Measurements from ENCODE around the gene HERC2.
"Not testable (repeated sequence)": the region's sequence is repeated elsewhere in the genome, so short reads cannot be mapped to it uniquely, and the experiment has no call there.

Gene HERC2

DNA sequence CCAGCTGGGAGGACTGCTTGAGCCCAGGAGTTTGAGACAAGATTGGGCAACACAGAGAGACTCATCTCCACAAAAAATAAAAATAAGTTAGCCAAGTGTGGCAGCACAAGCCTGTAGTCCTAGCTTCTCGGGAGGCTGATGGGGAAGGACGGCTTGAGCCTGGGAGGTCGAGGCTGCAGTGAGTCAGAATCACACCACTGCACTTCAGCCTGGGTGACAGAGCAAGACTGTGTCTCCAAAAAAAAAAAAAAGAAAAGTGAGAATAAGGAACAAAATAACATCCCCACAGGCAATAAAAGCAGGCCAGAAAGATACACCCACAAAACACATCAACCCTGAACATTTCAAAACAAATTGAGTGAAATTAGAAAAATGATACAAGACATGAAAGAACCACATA lies 174.2 kb downstream of the HERC2 start:
- Histone ChIP-seq H3K4me1 (ENCODE audit: insufficient read depth, low read length) (no peaks in the 10 kb centered on the region), H3K27ac (ENCODE audit: low read depth, low read length) (no peak overlapping the region), H3K36me3 (ENCODE audit: insufficient read depth, low read length) (peaks cover 59% of the 10 kb centered on the region), H3K9ac (ENCODE audit: low read depth, low read length) (no peak overlapping the region), H3K4me3 (ENCODE audit: low read length) (no peak overlapping the region), H3K27me3 (ENCODE audit: insufficient read depth, low read length) (no peaks in the 10 kb centered on the region), H3K9me3 (ENCODE audit: insufficient read depth, low read depth, low read length) (no peaks in the 10 kb centered on the region)
- WGBS, result 94% methylated on average over 3 of the region's 3 CpGs

DNA sequence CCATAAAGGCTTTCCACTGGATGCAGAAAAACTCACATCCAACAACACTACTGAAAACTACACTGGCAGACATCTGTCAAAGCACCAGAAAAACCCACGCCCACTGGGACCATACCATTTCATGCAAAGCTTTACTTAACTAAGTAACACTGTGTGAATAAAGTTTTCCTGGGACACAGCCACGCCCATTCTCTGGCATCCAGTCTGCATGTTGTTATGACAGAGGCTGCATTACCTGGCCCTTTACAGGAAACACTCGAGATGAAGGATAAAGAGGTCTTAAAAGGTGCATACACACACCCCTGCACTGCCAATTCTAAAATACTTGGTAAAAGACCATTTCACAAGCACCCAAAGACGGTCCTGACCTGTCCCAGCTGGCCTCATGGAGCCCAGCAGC lies 176.6 kb downstream of the HERC2 start:
- not testable (repeated sequence) for H3K4me1 ChIP-seq (ENCODE audit: insufficient read depth, low read length); H3K9ac ChIP-seq (ENCODE audit: low read depth, low read length); H3K27ac ChIP-seq (ENCODE audit: low read depth, low read length); H3K4me3 ChIP-seq (ENCODE audit: low read length); H3K9me3 ChIP-seq (ENCODE audit: insufficient read depth, low read depth, low read length); H3K27me3 ChIP-seq (ENCODE audit: insufficient read depth, low read length)
- H3K36me3 ChIP-seq (ENCODE audit: insufficient read depth, low read length), result peaks cover 54% of the 10 kb centered on the region
- 98% methylated on average over 4 of the region's 4 CpGs for WGBS

DNA sequence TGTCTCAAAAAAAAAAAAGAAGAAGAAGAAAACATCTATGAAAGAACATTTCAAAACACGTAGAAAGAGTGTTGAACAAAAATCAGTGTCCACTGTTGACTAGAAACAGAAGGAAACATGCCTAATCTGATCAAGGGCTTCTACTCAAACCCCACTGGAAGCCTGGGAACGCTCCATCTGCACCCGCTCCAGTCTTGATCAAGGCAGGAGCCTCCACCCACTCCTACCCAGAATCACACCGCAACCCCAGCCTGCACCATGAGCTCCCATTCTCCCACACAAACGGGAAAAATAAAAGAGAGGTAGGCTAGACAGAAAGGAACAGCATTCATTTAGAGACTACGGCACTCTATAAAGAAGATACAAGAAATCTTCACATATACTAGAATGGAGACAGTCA lies 181.9 kb downstream of the HERC2 start:
- H3K9me3 ChIP-seq (ENCODE audit: insufficient read depth, low read depth, low read length), result no peaks in the 10 kb centered on the region
- 97% methylated on average over 6 of the region's 6 CpGs for WGBS
- H3K4me1 ChIP-seq (ENCODE audit: insufficient read depth, low read length), result 0 out of 2 replicates have a peak, but pooled peaks cover 4% of the 10 kb centered on the region
- no peaks in the 10 kb centered on the region for H3K27me3 ChIP-seq (ENCODE audit: insufficient read depth, low read length)
- no peak overlapping the region for H3K4me3 ChIP-seq (ENCODE audit: low read length)
- H3K9ac ChIP-seq (ENCODE audit: low read depth, low read length), result no peak overlapping the region
- no peak overlapping the region for H3K27ac ChIP-seq (ENCODE audit: low read depth, low read length)
- peaks cover 65% of the 10 kb centered on the region for H3K36me3 ChIP-seq (ENCODE audit: insufficient read depth, low read length)

DNA sequence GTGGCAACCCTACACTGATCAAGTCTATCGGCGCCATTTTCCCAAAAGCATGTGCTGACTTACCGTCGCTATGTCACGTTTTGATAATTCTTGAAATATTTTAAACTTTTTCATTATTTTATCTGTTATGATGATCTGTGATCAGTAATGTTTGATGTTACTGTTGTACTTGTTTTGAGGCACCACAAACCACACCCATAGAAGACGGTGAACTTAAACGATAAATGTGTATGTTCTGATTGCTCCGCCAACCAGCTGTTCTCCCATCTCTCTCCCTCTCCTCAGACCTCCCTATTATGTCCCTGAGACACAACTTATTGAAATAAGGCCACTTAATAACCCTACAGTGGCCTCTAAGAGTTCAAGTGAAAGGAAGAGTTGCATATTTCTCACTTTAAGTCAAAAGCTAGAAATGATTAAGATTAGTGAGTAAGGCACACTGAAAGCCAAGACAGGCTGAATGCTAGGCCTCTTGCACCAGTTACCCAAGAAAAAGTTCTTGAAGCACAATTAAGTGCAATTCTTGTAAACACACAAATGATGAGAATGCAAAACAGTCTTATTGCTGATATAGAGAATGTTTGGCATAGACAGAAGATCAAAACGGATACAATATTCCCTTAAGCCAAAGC lies 184.5 kb downstream of the HERC2 start:
- H3K9ac ChIP-seq (ENCODE audit: low read depth, low read length); H3K9me3 ChIP-seq (ENCODE audit: insufficient read depth, low read depth, low read length); H3K4me3 ChIP-seq (ENCODE audit: low read length); H3K27me3 ChIP-seq (ENCODE audit: insufficient read depth, low read length); H3K4me1 ChIP-seq (ENCODE audit: insufficient read depth, low read length); H3K27ac ChIP-seq (ENCODE audit: low read depth, low read length): not testable (repeated sequence)
- 95% methylated on average over 5 of the region's 9 CpGs for WGBS
- peaks cover 63% of the 10 kb centered on the region for H3K36me3 ChIP-seq (ENCODE audit: insufficient read depth, low read length)

DNA sequence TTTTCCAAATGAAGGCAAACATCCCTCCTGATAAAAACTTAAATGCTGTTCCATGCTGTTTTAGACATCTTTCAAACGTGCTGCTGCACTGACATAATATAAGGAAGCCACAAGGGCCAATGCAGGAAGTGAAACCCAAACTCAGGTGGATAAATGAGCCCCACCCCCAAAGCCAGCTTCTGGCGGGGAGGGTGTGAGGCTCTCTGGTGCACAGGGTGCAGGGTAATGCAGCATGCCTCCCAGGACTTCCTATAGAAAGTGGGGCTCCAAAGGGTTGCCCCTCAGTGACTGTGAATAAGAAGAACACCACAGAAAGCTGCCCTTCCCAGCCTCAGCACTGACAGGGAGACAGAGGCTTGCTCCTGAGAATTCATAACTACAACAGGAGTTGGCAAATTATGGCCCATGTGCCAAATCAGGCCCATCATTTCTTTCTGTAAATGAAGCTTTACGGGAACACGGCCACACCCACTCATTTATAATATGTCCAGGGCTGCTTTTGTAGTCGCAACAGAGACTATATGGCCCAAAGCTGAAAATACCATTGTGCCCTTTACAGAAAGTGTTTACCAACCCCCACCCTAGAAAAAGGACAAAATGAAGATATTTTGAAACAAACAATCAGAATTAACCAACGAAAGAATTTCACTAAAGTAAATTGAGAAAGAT lies 185.6 kb downstream of the HERC2 start:
- H3K9me3 ChIP-seq (ENCODE audit: insufficient read depth, low read depth, low read length); H3K27ac ChIP-seq (ENCODE audit: low read depth, low read length); H3K4me3 ChIP-seq (ENCODE audit: low read length); H3K4me1 ChIP-seq (ENCODE audit: insufficient read depth, low read length); H3K27me3 ChIP-seq (ENCODE audit: insufficient read depth, low read length); H3K9ac ChIP-seq (ENCODE audit: low read depth, low read length): not testable (repeated sequence)
- WGBS, result 95% methylated on average over 6 of the region's 6 CpGs
- peaks cover 65% of the 10 kb centered on the region for H3K36me3 ChIP-seq (ENCODE audit: insufficient read depth, low read length)

DNA sequence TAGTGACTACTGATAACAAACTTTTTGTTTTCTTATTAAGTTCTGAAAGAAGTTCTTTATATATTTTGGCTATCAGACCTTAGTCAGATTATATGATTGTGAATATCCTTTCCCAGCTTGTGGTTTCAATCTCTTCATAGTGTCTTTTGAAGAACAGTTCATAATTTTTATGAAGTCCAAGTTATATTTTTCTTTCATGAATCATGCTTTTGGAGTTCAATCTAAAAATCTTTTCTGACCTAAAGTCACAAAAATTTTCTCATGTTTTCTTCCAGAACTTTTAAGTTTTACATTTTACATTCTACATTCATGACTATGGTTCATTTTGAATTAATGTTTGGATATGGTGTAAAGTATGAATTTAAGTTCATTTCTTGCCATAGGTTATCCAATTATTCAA lies 188.7 kb downstream of the HERC2 start:
- Histone ChIP-seq H3K27me3 (ENCODE audit: insufficient read depth, low read length) (no peaks in the 10 kb centered on the region), H3K4me3 (ENCODE audit: low read length) (no peak overlapping the region), H3K36me3 (ENCODE audit: insufficient read depth, low read length) (peaks cover 70% of the 10 kb centered on the region), H3K9ac (ENCODE audit: low read depth, low read length) (no peak overlapping the region), H3K9me3 (ENCODE audit: insufficient read depth, low read depth, low read length) (no peaks in the 10 kb centered on the region), H3K27ac (ENCODE audit: low read depth, low read length) (no peak overlapping the region), H3K4me1 (ENCODE audit: insufficient read depth, low read length) (0 out of 2 replicates have a peak, but pooled peaks cover 4% of the 10 kb centered on the region)

DNA sequence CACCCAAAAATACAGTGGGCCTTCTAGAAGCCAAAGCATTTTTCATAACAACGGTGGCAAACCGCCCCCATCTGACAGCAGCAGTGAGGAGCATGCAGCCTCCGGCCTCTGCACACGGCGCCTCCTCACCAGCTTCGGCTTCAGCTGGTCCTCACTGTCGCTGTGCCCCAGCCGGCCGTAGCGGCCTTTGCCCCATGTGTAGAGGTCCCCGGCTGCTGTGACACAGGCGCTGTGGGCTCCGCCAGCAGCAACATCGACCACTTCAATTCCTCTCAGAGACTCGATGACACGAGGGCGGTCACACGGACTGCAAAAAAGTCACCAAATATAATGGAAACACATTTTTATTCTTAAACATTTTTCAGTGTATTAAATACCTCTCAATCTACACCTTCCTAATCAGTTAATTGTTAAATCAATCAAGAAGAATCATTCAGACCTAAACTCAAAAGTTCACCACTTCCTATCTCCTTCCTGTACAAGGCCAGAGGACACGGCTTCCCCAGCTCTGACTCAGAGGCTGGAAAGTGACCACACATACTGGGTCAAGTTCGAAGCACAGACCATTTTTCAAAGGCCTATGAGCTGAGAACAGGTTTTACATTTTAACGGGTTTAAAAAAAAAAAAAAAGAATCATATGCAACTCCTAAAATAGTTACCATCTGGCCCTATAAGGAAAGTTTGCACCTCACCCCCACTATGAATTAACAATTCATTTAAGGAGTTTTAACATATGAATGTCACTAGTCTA lies 189.3 kb downstream of the HERC2 start:
- Histone ChIP-seq H3K9ac (ENCODE audit: low read depth, low read length) (no peak overlapping the region), H3K4me1 (ENCODE audit: insufficient read depth, low read length) (0 out of 2 replicates have a peak, but pooled peaks cover 4% of the 10 kb centered on the region), H3K36me3 (ENCODE audit: insufficient read depth, low read length) (peaks cover 71% of the 10 kb centered on the region), H3K4me3 (ENCODE audit: low read length) (no peak overlapping the region), H3K27me3 (ENCODE audit: insufficient read depth, low read length) (no peaks in the 10 kb centered on the region), H3K27ac (ENCODE audit: low read depth, low read length) (no peak overlapping the region), H3K9me3 (ENCODE audit: insufficient read depth, low read depth, low read length) (no peaks in the 10 kb centered on the region)
- whole genome bisulfite sequencing, result 90% methylated on average over 21 of the region's 21 CpGs

DNA sequence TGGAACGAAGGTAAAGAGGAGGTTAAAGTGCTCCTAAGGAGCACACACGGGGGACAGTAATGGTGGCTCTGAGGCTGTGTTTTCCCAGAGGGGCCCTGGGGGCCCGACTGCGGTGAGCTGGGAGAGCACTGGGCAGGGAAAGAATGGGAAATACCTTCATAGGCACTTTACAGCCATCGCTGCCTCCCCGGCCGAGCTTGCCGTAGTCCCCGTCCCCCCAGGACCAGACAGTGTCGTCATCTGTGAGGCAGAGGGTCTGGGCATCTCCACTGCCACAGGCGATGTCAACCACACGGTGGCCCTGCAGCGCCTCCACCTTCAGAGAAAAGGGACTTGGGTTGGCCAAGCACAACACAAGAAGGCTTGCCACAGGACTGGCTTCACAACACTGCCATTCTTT lies 190.0 kb downstream of the HERC2 start:
- Histone ChIP-seq H3K27ac (ENCODE audit: low read depth, low read length) (no peak overlapping the region), H3K4me1 (ENCODE audit: insufficient read depth, low read length) (0 out of 2 replicates have a peak, but pooled peaks cover 4% of the 10 kb centered on the region), H3K9me3 (ENCODE audit: insufficient read depth, low read depth, low read length) (no peaks in the 10 kb centered on the region), H3K27me3 (ENCODE audit: insufficient read depth, low read length) (no peaks in the 10 kb centered on the region), H3K4me3 (ENCODE audit: low read length) (no peak overlapping the region), H3K36me3 (ENCODE audit: insufficient read depth, low read length) (peaks cover 73% of the 10 kb centered on the region), H3K9ac (ENCODE audit: low read depth, low read length) (no peak overlapping the region)
- 88% methylated on average over 13 of the region's 13 CpGs for WGBS

DNA sequence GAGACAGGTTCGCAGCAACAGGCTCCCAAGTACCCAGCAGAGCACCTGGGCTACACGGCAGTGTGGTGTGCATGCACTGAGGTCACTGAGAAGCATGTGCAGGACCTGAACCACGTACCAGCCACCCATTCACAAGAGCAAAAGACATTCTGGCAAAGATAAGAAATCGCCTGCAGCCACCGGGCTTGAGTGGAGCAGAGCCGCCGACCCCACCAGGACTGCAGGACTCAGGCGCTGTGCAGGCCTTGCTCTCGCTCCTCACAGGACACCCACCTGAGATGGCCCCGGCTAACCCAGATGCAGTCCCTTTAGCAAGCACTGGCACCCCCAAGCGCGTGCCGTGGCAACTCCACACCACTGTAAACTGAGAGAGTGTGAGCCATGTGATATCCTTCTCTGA lies 190.6 kb downstream of the HERC2 start:
- H3K9me3 ChIP-seq (ENCODE audit: insufficient read depth, low read depth, low read length), result no peaks in the 10 kb centered on the region
- peaks cover 75% of the 10 kb centered on the region for H3K36me3 ChIP-seq (ENCODE audit: insufficient read depth, low read length)
- H3K27me3 ChIP-seq (ENCODE audit: insufficient read depth, low read length), result no peaks in the 10 kb centered on the region
- 97% methylated on average over 13 of the region's 13 CpGs for WGBS
- H3K27ac ChIP-seq (ENCODE audit: low read depth, low read length), result no peak overlapping the region
- H3K9ac ChIP-seq (ENCODE audit: low read depth, low read length), result no peak overlapping the region
- no peak overlapping the region for H3K4me3 ChIP-seq (ENCODE audit: low read length)
- 0 out of 2 replicates have a peak, but pooled peaks cover 4% of the 10 kb centered on the region for H3K4me1 ChIP-seq (ENCODE audit: insufficient read depth, low read length)

DNA sequence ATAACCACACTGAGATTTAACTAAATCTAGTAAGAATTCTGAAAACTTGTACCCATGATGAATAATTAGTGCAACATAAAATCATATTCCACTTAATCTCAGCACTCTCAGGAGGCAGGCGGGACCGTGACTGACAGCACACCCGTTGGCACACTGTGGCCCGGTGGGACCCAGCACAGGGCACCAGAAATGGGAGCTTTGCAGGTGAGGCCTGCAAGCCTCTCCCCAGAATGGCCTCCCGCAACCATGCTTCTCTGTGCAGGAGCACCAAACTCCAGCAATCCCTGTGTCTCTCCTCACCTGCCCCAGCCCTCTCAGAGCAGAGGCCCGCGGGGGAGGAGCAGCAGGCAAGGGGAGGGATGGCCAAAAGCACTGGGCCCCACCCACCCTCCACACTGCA lies 191.3 kb downstream of the HERC2 start:
- H3K4me3 ChIP-seq (ENCODE audit: low read length), result no peak overlapping the region
- H3K27me3 ChIP-seq (ENCODE audit: insufficient read depth, low read length), result no peaks in the 10 kb centered on the region
- no peak overlapping the region for H3K9ac ChIP-seq (ENCODE audit: low read depth, low read length)
- no peaks in the 10 kb centered on the region for H3K9me3 ChIP-seq (ENCODE audit: insufficient read depth, low read depth, low read length)
- WGBS, result 96% methylated on average over 7 of the region's 7 CpGs
- no peak overlapping the region for H3K27ac ChIP-seq (ENCODE audit: low read depth, low read length)
- H3K36me3 ChIP-seq (ENCODE audit: insufficient read depth, low read length), result peaks cover 75% of the 10 kb centered on the region
- 0 out of 2 replicates have a peak, but pooled peaks cover 4% of the 10 kb centered on the region for H3K4me1 ChIP-seq (ENCODE audit: insufficient read depth, low read length)

DNA sequence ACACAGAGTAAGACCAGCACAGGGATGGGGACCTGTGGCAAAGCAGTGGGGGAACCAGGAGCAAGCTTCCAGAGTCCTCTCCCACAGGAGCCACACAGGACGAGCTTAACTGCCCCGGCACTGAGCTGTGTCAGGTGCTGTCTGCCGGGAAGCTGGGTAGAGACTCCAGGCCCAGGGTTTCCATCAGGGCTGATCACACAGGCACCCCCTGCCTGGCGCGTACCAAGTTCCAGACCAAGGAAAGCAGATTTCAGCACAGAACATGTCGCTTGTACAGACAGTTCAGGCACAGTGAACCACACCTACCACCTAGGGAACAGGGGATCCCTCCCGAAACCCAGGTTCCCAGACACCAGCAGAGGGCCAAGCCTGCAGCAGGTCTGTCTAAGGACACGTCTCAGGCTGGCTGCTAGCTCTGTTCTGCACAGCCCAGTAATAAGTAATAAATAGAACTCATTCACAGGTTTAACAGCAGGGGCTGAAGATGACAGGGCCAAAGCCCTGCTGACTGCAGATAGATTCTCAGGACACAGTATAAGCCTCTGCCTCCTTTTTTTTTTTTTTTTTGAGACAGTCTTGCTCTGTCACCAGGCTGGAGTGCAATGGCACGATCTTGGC lies 192.6 kb downstream of the HERC2 start:
- peaks cover 75% of the 10 kb centered on the region for H3K36me3 ChIP-seq (ENCODE audit: insufficient read depth, low read length)
- no peak overlapping the region for H3K9ac ChIP-seq (ENCODE audit: low read depth, low read length)
- no peaks in the 10 kb centered on the region for H3K9me3 ChIP-seq (ENCODE audit: insufficient read depth, low read depth, low read length)
- H3K27me3 ChIP-seq (ENCODE audit: insufficient read depth, low read length), result no peaks in the 10 kb centered on the region
- no peaks in the 10 kb centered on the region for H3K4me1 ChIP-seq (ENCODE audit: insufficient read depth, low read length)
- WGBS, result 97% methylated on average over 9 of the region's 9 CpGs
- H3K4me3 ChIP-seq (ENCODE audit: low read length), result no peak overlapping the region
- H3K27ac ChIP-seq (ENCODE audit: low read depth, low read length), result no peak overlapping the region
